ENCODE measurements around the gene DHRSX.
A peak's percentile ranks its signal among the peaks of the same experiment; 100 is the strongest.

DHRSX gene

GRCh38 chrX:2502120-2502667, 1.4 kb upstream of the DHRSX start (continued):
- TF ChIP-seq TSHZ2 (CRISPR knock-in tag; IDR thresholded peaks at IDR 0.05) (no peak), OSR1 (CRISPR knock-in tag; IDR thresholded peaks at IDR 0.05) (no peak), BACH2 (CRISPR knock-in tag; IDR thresholded peaks at IDR 0.05; ENCODE audit: borderline replicate concordance) (no peak), TCF4 (CRISPR knock-in tag; IDR thresholded peaks at IDR 0.05; ENCODE audit: borderline replicate concordance) (no peak)

- TF ChIP-seq ARNTL (CRISPR knock-in tag; IDR thresholded peaks at IDR 0.05; ENCODE audit: borderline replicate concordance, low read depth) (no peak), ISL1 (CRISPR knock-in tag; IDR thresholded peaks at IDR 0.05) (no peak), ZFP30 (CRISPR knock-in tag; IDR thresholded peaks at IDR 0.05) (no peak), PATZ1 (CRISPR knock-in tag; IDR thresholded peaks at IDR 0.05; ENCODE audit: borderline replicate concordance) (no peak), POU6F1 (CRISPR knock-in tag; IDR thresholded peaks at IDR 0.05; ENCODE audit: borderline replicate concordance, low read depth) (no peak), OSR1 (CRISPR knock-in tag; IDR thresholded peaks at IDR 0.05) (no peak), CSDC2 (CRISPR knock-in tag; IDR thresholded peaks at IDR 0.05) (no peak), TSHZ2 (CRISPR knock-in tag; IDR thresholded peaks at IDR 0.05) (no peak), PPARA (CRISPR knock-in tag; IDR thresholded peaks at IDR 0.05; ENCODE audit: borderline replicate concordance) (no peak), ZFP3 (CRISPR knock-in tag; IDR thresholded peaks at IDR 0.05) (no peak), ZNF565 (CRISPR knock-in tag; conservative IDR thresholded peaks at IDR 0.05; ENCODE audit: low read depth) (no peak), TOX (CRISPR knock-in tag; IDR thresholded peaks at IDR 0.05; ENCODE audit: borderline replicate concordance) (no peak), ZC3H10 (CRISPR knock-in tag; IDR thresholded peaks at IDR 0.05) (no peak)
- ATAC-seq: no peak
Measured at GRCh38 chrX:2501559-2502102, 855 bp upstream of the DHRSX start.

GRCh38 chrX:2500091-2500802, 529 bp downstream of the DHRSX start:
- no peak for TF ChIP-seq ZFP3 (CRISPR knock-in tag; IDR thresholded peaks at IDR 0.05)
- no peak for TF ChIP-seq ZNF8 (CRISPR knock-in tag; IDR thresholded peaks at IDR 0.05)
- TF ChIP-seq PATZ1 (CRISPR knock-in tag; IDR thresholded peaks at IDR 0.05; ENCODE audit: borderline replicate concordance): peak; percentile 21; the same call in 1 of the 2 replicates
- peak; percentile 71 for ATAC-seq

Data from SK-N-SH treated with all-trans-retinoic acid at 6 μM for 48 hours (cell line).